HUDEP-2 (cell line): ENCODE results near the gene SERPINE1.
"Not testable (repeated sequence)": the region's sequence is repeated elsewhere in the genome, so short reads cannot be mapped to it uniquely, and the experiment has no call there.

Source experiments
- DNase-seq, 76 experiments: peaks; one replicate each; lab custom pipeline; 2025; ENCODE audit not compliant: unreplicated experiment in 76 of 76; lab: John Stamatoyannopoulos, UW

Gene SERPINE1

DNA sequence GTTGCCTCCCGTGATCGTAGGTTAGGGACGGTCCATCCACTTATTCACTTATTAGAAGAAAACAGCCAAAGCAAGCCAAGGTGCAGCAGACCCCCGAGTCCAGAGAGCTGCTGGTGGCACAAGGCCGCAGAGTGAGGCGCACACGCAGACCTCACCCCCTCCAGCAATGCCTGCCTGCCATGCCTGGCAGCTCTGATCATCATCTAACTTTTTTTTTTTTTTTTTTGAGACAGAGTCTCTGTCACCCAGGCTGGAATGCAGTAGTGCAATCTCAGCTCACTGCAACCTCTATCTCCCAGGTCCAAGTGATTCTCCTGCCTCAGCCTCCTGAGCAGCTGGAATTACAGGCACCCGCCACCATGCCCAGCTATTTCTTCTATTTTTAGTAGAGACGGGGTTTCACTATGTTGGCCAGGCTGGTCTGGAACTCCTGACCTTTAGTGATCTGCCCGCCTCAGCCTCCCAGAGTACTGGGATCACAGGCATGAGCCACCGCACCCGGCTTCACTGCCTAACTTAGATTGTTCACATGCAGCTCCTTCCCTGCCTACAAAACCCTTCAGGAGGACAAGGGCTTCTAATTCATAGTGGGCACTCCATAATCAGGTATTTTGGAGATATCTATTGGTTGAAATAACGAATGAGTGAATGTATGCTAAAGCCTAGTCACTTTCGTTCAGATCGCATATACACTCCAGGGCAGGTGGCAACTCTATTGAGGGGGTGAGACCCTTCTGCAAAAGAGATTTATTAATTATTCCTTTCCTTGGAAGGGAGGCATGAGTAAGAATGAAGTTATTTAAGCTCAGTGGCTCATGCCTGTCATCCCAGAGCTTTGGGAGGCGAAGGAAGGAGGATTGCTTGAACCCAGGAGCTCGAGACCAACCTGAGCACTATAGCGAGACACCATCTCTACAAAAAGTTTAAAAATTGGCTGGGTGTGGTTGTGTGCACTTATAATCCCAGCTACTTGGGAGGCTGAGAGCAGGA lies 25.8 kb upstream of the SERPINE1 start:
- no peak for DNase-seq

- DNase-seq, result no peak
Measured at GRCh38 chr7:101102026-101102425, 24.9 kb upstream of the SERPINE1 start.

DNA sequence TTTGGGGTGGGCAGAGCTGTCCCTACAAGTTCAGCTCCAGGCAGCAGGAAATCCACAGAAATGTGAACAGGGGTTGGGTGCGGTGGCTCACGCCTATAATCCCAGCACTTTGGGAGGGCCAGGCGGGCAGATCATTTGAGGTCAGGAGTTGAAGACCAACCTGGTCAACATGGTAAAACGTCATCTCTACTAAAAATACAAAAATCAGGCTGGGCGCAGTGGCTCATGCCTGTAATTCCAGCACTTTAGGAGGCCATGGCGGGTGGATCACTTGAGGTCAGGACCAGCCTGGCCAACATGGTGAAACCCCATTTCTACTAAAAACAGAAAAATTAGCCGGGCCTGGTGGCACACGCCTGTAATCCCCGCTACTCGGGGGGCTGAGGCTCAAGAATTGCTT lies 23.2 kb upstream of the SERPINE1 start:
- DNase-seq, result not testable (repeated sequence)

DNA sequence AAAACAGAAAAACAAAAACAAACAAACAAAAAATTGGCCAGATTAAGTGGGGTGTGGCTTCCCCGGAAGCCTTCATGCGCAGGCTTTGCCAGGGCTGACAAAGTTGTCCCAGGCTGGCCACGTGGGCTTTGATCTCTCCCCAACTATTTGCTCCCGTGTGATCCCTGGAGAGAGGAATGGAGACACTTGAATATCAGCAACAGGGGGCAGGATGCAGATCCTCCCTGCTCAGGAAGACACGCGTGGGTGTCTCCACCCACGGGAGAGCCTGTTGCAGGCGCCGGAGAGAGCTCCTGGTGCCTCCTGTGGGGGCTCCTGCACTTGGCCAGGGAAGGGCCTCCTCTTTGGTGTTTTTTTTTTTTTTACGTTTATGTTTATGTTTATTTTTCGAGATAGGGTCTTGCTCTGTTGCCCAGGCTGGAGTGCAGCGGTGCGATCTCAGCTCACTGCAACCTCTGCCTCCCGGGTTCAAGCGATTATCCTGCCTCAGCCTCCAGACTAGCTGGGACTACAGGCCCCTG lies 22.7 kb upstream of the SERPINE1 start:
- DNase-seq, result no peak

DNA sequence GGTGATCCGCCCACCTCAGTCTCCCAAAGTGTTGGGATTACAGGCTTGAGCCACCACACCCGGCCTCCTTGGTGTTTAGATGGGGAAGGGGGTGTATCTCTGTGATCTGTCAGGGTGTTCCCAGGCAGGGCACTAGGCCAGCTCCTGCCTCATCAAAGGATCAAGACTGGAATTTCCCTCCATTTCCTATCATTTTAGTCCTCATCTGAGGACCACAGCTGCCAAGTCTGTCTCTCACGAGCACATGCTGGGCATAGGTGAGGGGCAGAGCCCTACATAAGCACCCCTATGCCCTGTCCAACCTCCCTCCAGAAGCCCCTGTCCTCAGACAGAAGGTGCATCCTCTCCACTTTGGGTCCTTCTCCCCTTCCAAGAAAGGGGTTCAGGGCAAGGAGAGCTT lies 22.1 kb upstream of the SERPINE1 start:
- DNase-seq, result no peak

GRCh38 chr7:101105248-101105647 lies 21.7 kb upstream of the SERPINE1 start:
- DNase-seq, result not testable (repeated sequence)

GRCh38 chr7:101106386-101106785 lies 20.5 kb upstream of the SERPINE1 start:
- no peak for DNase-seq

DNA sequence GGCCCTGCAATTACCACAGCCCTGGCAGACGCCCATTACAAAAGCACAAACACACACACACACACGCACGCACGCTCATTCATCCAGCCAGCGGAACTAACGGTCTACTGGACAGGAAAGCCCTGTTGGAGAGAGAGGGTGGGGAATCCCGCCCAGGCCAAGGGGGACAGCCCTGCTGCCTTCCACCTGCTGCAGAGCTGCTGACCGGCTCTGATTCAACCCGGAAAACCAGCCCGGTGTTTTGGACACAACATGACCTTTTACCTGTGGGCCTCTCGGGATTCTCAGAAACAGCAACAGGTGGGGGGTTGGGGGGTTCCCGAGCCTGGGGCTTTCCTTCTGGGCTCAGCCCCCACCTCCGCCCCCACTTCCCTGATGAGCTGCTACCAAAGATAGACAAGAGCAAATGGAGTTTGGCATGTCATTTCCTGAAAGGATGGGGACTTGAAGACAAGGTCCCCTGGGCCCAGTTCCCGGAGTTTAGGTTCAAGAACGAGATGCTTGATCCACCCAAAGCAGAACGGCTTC lies 18.5 kb upstream of the SERPINE1 start:
- no peak for DNase-seq

- no peak for DNase-seq
Measured at GRCh38 chr7:101108961-101109360, 17.9 kb upstream of the SERPINE1 start.

GRCh38 chr7:101109368-101109767 lies 17.5 kb upstream of the SERPINE1 start:
- no peak for DNase-seq

- DNase-seq, result no peak
Measured at GRCh38 chr7:101111261-101111660, 15.6 kb upstream of the SERPINE1 start.

GRCh38 chr7:101112233-101112632 lies 14.7 kb upstream of the SERPINE1 start:
- DNase-seq, result no peak

GRCh38 chr7:101113140-101113539 lies 13.8 kb upstream of the SERPINE1 start:
- not testable (repeated sequence) for DNase-seq

- no peak for DNase-seq
Measured at GRCh38 chr7:101113836-101114235, 13.1 kb upstream of the SERPINE1 start.

DNA sequence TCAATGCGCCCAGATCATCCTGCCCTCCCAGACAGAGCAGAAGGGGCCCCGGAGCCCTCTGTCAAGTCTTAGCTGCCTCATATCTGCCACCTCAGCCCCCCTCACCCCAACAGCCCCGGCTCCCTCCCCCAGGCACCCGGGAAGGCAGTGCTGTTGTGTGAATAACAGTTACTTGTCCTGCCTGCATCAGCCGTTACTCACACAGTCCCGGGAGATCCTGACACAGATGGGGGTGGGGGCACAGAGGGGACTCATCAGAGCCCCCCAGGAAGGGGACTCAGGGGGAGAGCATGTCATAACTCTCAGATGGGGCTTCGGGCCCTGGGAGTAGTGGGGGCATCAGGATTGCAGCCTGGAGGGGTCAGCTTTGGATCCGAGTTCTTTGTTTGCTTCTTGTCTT lies 12.4 kb upstream of the SERPINE1 start:
- DNase-seq, result no peak

- DNase-seq, result no peak
Measured at GRCh38 chr7:101115215-101115614, 11.7 kb upstream of the SERPINE1 start.

DNA sequence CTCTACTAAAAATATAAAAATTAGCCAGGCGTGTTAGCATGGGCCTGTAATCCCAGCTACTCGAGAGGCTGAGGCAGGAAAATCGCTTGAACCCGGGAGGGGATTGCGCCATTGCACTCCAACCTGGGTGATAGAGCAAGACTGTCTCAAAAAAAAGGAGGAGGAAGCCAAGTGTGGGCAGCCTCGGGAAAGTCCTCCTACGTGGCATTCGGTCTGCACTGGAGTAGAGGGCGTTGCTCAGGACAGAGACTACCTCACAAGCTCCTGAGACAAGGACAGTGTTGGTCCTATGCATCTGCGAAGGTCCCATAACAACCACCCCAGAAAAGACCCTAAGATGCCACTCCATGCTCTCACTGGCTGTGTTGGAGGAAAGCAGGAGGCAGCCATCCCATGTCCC lies 10.0 kb upstream of the SERPINE1 start:
- no peak for DNase-seq

- DNase-seq, result no peak
Measured at GRCh38 chr7:101118856-101119255, 8.0 kb upstream of the SERPINE1 start.

GRCh38 chr7:101119876-101120275 lies 7.0 kb upstream of the SERPINE1 start:
- no peak for DNase-seq

DNA sequence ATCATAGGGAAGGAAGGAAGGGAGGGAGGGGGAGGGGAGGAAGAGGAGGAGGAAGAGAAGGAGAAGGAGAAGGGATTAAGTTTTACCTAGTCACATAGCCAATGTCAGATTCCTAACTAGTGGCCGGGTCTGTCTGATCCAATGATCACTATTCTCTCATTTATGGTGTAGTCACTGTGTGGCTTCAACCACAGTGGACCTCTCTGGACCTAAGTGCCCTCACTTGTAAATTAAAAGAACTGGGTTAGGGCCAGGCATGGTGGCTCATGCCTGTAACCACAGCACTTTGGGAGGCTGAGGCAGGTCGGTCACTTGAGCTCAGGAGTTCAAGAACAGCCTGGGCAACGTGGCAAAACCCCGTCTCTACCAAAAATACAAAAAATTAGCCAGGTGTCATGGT lies 6.6 kb upstream of the SERPINE1 start:
- DNase-seq, result no peak

GRCh38 chr7:101121631-101121990 lies 5.3 kb upstream of the SERPINE1 start:
- not testable (repeated sequence) for DNase-seq
